Calu3 (cell line): ENCODE data around the gene DCUN1D2. TPM values are rescaled to one million over a fixed set of nuclear protein-coding genes. Genes with fewer than 3 reads are reported as not detected.

Experiments
- BruUV-seq: library from RNA; stranded (reverse); fragments of 400-500 nt; replicated peaks from 2 replicates; lab custom pipeline; 2021; lab: Mats Ljungman, UMichigan
- CTCF ChIA-PET: fragments of 300-600 bp; sonication (Branson Sonifier 250); formaldehyde crosslinking; loops from one replicate; lab custom pipeline; 2022; ENCODE audit warnings: antibody characterized with exemption; lab: Charles Lee
- DNase-seq: peaks from one replicate; pipeline ENCODE4 v3.0.0; 2022
- H3K27ac Mint-ChIP-seq: one replicate; pipeline ENCODE4 v1.8.0; 2022; ENCODE audit warnings: mixed read lengths; ENCODE audit not compliant: unreplicated experiment
- H3K27me3 Mint-ChIP-seq: one replicate; pipeline ENCODE4 v1.8.0; 2022; ENCODE audit warnings: mixed read lengths; ENCODE audit not compliant: unreplicated experiment
- H3K36me3 Mint-ChIP-seq: one replicate; pipeline ENCODE4 v1.8.0; 2022; ENCODE audit warnings: mild to moderate bottlenecking, moderate library complexity, mixed read lengths; ENCODE audit not compliant: insufficient read depth, unreplicated experiment
- H3K4me1 Mint-ChIP-seq: one replicate; pipeline ENCODE4 v1.8.0; 2022; ENCODE audit warnings: mild to moderate bottlenecking, low read depth, mixed read lengths; ENCODE audit not compliant: unreplicated experiment
- H3K4me3 Mint-ChIP-seq: one replicate; pipeline ENCODE4 v1.8.0; 2022; ENCODE audit warnings: mild to moderate bottlenecking, low read depth, moderate library complexity, mixed read lengths; ENCODE audit not compliant: unreplicated experiment
- H3K9me3 Mint-ChIP-seq: one replicate; pipeline ENCODE4 v1.8.0; 2022; ENCODE audit warnings: low read depth, mixed read lengths; ENCODE audit not compliant: unreplicated experiment
- intact Hi-C: fragments of 100-400 bp; cut with micrococcal nuclease; formaldehyde crosslinking; loops from one replicate; pipeline ENCODE4 v1.10.0; 2022; ENCODE audit not compliant: unreplicated experiment
- total RNA-seq: library from RNA; stranded (reverse); gene quantifications from 2 replicates; pipeline ENCODE4 v1.2.3, GENCODE V29; 2022
- TF ChIP-seq, protein P1 (sequence below): fragments of 200-600 bp; IDR thresholded peaks from one replicate; pipeline ENCODE4 v1.8.0; 2022; ENCODE audit warnings: antibody characterized with exemption; ENCODE audit not compliant: unreplicated experiment

The DCUN1D2 gene
- total RNA-seq, 1 experiment from 2014 or later = 9.3 TPM

DNA sequence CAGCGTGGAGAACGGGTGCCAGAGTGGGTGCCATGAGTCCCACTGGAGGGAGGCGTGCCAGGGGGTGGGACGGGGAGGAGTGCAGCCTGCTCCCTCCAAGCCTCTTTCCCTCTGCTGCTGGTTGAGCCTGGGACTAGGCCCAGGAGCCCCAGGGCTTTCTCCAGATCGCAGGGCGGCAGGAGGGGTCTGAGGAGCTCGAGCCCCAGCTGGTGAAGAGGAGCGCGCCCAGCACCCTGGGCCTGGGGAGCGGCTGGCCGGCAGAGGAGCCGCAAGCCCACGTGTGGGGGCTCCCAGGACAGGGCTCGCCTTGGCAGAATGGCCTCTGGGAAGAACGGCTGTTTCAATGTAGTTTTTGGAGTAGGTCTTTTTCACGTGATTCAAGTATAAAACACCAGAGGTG lies 12.2 kb upstream of the DCUN1D2 start:
- no TSS peak for BruUV-seq
- Mint-ChIP-seq H3K36me3 (peaks cover 8% of the 10 kb centered on the region), H3K27me3 (no peaks in the 10 kb centered on the region), H3K4me3 (no peak overlapping the region), H3K9me3 (no peaks in the 10 kb centered on the region), H3K4me1 (no peaks in the 10 kb centered on the region), H3K27ac (no peak overlapping the region)
- no peak for DNase-seq
- TF ChIP-seq, protein P1, sequence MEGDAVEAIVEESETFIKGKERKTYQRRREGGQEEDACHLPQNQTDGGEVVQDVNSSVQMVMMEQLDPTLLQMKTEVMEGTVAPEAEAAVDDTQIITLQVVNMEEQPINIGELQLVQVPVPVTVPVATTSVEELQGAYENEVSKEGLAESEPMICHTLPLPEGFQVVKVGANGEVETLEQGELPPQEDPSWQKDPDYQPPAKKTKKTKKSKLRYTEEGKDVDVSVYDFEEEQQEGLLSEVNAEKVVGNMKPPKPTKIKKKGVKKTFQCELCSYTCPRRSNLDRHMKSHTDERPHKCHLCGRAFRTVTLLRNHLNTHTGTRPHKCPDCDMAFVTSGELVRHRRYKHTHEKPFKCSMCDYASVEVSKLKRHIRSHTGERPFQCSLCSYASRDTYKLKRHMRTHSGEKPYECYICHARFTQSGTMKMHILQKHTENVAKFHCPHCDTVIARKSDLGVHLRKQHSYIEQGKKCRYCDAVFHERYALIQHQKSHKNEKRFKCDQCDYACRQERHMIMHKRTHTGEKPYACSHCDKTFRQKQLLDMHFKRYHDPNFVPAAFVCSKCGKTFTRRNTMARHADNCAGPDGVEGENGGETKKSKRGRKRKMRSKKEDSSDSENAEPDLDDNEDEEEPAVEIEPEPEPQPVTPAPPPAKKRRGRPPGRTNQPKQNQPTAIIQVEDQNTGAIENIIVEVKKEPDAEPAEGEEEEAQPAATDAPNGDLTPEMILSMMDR = no peak
- intact Hi-C loops = no loop called here
- CTCF ChIA-PET = interaction anchor here (0.6 kb wide), 1 partner anchor 13 kb away, joined by 3 read pairs; no protein-coding TSS in a partner anchor

DNA sequence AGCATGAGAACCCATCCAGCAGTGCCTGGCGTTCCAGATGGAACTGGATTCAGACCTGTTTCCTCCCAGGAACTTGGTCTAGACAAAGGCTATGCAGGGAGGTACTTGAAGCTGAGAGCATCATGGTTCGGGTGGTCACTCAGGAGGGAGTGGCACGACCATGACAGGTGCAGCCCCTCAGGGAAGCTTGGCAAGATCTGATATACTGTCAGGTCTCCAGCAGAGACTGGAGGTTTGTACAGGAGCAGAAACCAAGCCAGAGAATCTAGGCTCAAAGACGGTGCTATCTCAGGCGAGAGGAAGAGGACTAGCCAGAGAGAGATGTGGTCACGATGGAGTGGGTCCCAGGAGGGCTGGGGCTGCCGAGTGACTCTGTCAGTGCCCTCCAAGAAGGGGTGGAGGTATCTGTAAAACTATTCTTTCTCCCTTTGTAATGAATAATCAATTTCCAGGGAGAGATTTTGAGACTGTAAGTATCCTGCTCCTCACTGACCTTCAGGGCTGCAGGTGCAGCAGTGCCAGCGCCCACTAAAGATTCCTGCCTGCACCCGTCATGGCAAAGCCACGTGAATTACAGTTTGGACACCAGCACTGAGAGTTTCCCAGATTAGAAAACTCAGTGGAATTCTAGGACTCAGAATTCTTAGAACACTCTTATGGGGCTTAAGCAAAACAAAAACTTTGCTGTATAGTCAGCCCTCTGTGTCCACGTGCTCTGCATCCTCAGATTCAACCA lies 10.2 kb upstream of the DCUN1D2 start:
- TF ChIP-seq, protein P1 = no peak
- CTCF ChIA-PET = no interaction called here
- intact Hi-C loops = no loop called here
- BruUV-seq = no TSS peak
- H3K4me1 Mint-ChIP-seq = peaks cover 2% of the 10 kb centered on the region
- H3K4me3 Mint-ChIP-seq = no peak overlapping the region
- DNase-seq = no peak
- H3K36me3 Mint-ChIP-seq = peaks cover 8% of the 10 kb centered on the region
- H3K9me3 Mint-ChIP-seq = no peaks in the 10 kb centered on the region
- no peaks in the 10 kb centered on the region for H3K27me3 Mint-ChIP-seq
- H3K27ac Mint-ChIP-seq = no peak overlapping the region

DNA sequence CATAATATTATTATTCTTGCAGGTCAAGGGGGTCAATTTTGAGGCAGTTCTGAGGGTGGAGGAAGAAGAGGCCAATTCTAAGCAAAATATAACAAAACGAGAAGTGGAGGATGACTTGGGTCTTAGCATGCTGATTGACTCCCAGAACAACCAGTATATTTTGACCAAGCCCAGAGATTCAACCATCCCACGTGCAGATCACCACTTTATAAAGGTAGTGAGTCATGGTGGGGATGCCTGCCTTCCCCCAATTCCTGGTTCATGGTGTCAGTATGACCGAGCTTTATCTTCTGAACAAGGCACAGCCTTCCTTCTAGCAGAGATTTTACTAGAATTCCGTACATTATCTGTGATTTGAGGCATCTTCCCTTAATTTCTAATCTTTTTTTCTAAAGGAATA lies 9.4 kb upstream of the DCUN1D2 start:
- intact Hi-C loops = no loop called here
- no peak for DNase-seq
- TF ChIP-seq, protein P1 = no peak
- no peak overlapping the region for H3K27ac Mint-ChIP-seq
- H3K27me3 Mint-ChIP-seq = no peaks in the 10 kb centered on the region
- no peak overlapping the region for H3K4me3 Mint-ChIP-seq
- no peaks in the 10 kb centered on the region for H3K9me3 Mint-ChIP-seq
- CTCF ChIA-PET = no interaction called here
- BruUV-seq = no TSS peak
- H3K36me3 Mint-ChIP-seq = peaks cover 8% of the 10 kb centered on the region
- H3K4me1 Mint-ChIP-seq = peaks cover 6% of the 10 kb centered on the region

DNA sequence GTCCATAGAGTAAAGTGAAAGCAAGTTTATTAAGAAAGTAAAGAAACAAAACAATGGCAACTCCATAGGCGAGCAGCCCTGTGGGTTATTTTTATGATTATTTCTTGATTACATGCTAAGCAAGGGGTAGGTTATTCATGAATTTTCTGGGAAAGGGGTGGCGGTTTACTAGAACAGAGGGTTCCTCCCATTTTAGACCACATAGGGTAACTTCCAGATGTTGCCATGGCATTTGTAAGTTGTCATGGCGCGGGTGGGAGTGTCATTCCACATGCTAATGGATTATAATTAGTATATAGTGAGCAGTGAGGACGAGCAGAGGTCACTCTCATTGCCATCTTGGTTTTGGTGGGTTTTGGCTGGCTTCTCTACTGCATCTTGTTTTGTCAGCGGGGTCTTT lies 8.4 kb upstream of the DCUN1D2 start:
- CTCF ChIA-PET = no interaction called here
- intact Hi-C loops = no loop called here
- peaks cover 8% of the 10 kb centered on the region for H3K36me3 Mint-ChIP-seq

More for the DNA sequence above, 8.4 kb upstream of the DCUN1D2 start:
- Mint-ChIP-seq H3K9me3 (no peaks in the 10 kb centered on the region), H3K4me3 (no peak overlapping the region), H3K27ac (no peak overlapping the region), H3K27me3 (no peaks in the 10 kb centered on the region), H3K4me1 (peaks cover 6% of the 10 kb centered on the region)
- no TSS peak for BruUV-seq
- TF ChIP-seq, protein P1 = no peak
- DNase-seq = no peak
